Activated B cell treated with CpG ODN at 0.5 μM for 24 hours (primary cell): ENCODE data around the gene XRCC4. TPM values are rescaled to one million over a fixed set of nuclear protein-coding genes. Genes with fewer than 3 reads are reported as not detected.

Experiments used
- ATAC-seq: fragments of 200-7000 bp; cut with Tn5 transposase; one replicate; pipeline ENCODE4 v1.10.0; 2021; ENCODE audit warnings: low read depth, mild to moderate bottlenecking, moderate library complexity
- CTCF ChIA-PET: fragments of 350-600 bp; sonication (Branson Sonifier 250); formaldehyde crosslinking; loops from one replicate; lab custom pipeline; 2021; ENCODE audit warnings: antibody characterized with exemption; lab: Charles Lee
- POLR2A ChIA-PET: fragments of 350-600 bp; sonication (Branson Sonifier 250); formaldehyde crosslinking; loops from one replicate; lab custom pipeline; 2021; ENCODE audit warnings: antibody characterized with exemption; lab: Charles Lee
- DNase-seq: peaks from one replicate; pipeline ENCODE4 v3.0.0; 2022
- H3K27ac Mint-ChIP-seq: one replicate; pipeline ENCODE4 v1.8.0; 2020; ENCODE audit warnings: mixed read lengths
- H3K27me3 Mint-ChIP-seq: one replicate; pipeline ENCODE4 v1.8.0; 2021; ENCODE audit warnings: mixed read lengths
- H3K36me3 Mint-ChIP-seq: one replicate; pipeline ENCODE4 v1.8.0; 2021; ENCODE audit warnings: low read depth, mixed read lengths
- H3K4me1 Mint-ChIP-seq: one replicate; pipeline ENCODE4 v1.8.0; 2021; ENCODE audit warnings: mixed read lengths
- H3K4me3 Mint-ChIP-seq: one replicate; pipeline ENCODE4 v1.8.0; 2020; ENCODE audit warnings: mild to moderate bottlenecking, mixed read lengths
- H3K9me3 Mint-ChIP-seq: one replicate; pipeline ENCODE4 v1.8.0; 2020; ENCODE audit warnings: mixed read lengths
- intact Hi-C: fragments of 100-400 bp; cut with micrococcal nuclease; formaldehyde crosslinking; loops from one replicate; pipeline ENCODE4 v1.15.1; 2024
- total RNA-seq: library from RNA; stranded (reverse); gene quantifications from 2 replicates; pipeline ENCODE4 v1.2.3, GENCODE V29; 2022
- TF ChIP-seq, protein P1 (sequence below): fragments of 200-600 bp; IDR thresholded peaks from one replicate; pipeline ENCODE4 v1.8.0; 2022; ENCODE audit warnings: antibody characterized with exemption, mild to moderate bottlenecking

The XRCC4 gene
- total RNA-seq, 1 donor from 2014 or later, result 8.5 TPM

DNA sequence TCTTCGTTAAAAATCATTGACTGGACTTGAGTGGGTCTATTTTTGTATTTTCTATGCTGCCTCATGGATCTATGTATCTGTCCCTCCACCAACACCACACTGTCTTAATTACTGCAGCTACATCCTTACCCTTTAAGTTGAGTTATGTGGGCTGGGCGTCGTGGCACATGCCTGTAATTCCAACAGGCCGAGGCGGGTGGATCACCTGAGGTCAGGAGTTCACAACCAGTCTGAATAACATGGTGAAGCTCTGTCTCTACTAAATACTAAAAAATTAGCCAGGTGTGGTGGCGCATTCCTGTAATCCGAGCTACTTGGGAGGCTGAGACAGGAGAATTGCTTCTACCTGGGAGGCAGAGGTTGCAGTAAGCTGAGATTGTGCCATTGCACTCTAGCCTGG is 48.2 kb downstream of the XRCC4 start:
- Mint-ChIP-seq H3K4me3 (no peak overlapping the region), H3K4me1 (no peaks in the 10 kb centered on the region), H3K27ac (no peak overlapping the region), H3K36me3 (peaks cover 26% of the 10 kb centered on the region), H3K9me3 (peaks cover 14% of the 10 kb centered on the region), H3K27me3 (no peaks in the 10 kb centered on the region)
- no peak for ATAC-seq
- CTCF ChIA-PET, result no interaction called here
- no peak for DNase-seq
- intact Hi-C loops, result no loop called here
- TF ChIP-seq, protein P1, sequence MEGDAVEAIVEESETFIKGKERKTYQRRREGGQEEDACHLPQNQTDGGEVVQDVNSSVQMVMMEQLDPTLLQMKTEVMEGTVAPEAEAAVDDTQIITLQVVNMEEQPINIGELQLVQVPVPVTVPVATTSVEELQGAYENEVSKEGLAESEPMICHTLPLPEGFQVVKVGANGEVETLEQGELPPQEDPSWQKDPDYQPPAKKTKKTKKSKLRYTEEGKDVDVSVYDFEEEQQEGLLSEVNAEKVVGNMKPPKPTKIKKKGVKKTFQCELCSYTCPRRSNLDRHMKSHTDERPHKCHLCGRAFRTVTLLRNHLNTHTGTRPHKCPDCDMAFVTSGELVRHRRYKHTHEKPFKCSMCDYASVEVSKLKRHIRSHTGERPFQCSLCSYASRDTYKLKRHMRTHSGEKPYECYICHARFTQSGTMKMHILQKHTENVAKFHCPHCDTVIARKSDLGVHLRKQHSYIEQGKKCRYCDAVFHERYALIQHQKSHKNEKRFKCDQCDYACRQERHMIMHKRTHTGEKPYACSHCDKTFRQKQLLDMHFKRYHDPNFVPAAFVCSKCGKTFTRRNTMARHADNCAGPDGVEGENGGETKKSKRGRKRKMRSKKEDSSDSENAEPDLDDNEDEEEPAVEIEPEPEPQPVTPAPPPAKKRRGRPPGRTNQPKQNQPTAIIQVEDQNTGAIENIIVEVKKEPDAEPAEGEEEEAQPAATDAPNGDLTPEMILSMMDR, result no peak
- POLR2A ChIA-PET, result no interaction called here

DNA sequence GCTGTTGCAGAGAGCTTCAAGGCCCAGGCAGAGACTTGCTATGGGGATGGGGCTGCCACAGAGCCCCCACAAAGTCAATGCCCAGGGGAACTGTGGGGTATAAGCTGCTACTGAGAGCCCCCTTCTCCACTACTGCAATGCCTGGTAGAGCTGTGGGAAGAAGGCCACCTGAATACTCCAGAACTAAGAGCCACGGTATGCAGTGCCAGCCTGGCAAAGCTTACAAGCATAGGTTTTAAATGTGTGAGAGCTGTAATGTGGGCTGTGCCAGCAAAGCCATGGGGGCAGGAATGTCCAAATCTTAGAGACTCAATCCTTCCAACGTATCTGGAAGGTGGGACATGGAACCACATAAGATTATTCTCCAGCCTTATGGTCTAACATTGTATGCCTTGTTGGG is 49.2 kb downstream of the XRCC4 start:
- TF ChIP-seq, protein P1, result no peak
- intact Hi-C loops, result no loop called here
- H3K9me3 Mint-ChIP-seq, result peaks cover 14% of the 10 kb centered on the region
- DNase-seq (no peak), ATAC-seq (no peak)
- H3K27me3 Mint-ChIP-seq, result no peaks in the 10 kb centered on the region
- no peak overlapping the region for H3K27ac Mint-ChIP-seq
- POLR2A ChIA-PET, result no interaction called here
- H3K4me1 Mint-ChIP-seq, result no peaks in the 10 kb centered on the region
- H3K36me3 Mint-ChIP-seq, result peaks cover 24% of the 10 kb centered on the region
- no peak overlapping the region for H3K4me3 Mint-ChIP-seq
- CTCF ChIA-PET, result no interaction called here

DNA sequence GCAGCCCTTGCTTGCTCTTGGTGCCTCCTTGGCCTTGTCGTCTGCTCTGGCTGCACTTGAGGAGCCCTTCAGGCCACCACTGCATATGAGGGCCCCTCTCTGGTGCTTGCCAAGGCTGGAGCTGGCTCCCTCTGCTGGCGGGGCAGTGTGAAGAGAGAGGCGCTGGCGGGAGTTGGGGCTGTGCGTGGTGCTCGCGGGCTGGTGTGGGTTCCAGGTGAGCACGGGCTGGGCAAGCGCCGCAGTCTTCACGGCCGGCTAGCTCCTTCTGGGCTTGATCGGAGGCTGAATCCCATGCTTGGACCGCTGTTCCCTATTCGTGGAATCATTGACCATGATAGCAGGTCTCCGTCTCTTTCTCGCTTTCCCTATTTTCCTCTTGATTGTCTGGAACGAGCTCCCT is 56.5 kb downstream of the XRCC4 start:
- POLR2A ChIA-PET, result no interaction called here
- Mint-ChIP-seq H3K27me3 (no peaks in the 10 kb centered on the region), H3K4me3 (no peak overlapping the region), H3K27ac (no peak overlapping the region), H3K36me3 (peaks cover 22% of the 10 kb centered on the region), H3K4me1 (no peaks in the 10 kb centered on the region), H3K9me3 (peaks cover 9% of the 10 kb centered on the region)
- intact Hi-C loops, result no loop called here
- ATAC-seq (no peak), DNase-seq (no peak)
- CTCF ChIA-PET, result no interaction called here
- TF ChIP-seq, protein P1, result no peak

DNA sequence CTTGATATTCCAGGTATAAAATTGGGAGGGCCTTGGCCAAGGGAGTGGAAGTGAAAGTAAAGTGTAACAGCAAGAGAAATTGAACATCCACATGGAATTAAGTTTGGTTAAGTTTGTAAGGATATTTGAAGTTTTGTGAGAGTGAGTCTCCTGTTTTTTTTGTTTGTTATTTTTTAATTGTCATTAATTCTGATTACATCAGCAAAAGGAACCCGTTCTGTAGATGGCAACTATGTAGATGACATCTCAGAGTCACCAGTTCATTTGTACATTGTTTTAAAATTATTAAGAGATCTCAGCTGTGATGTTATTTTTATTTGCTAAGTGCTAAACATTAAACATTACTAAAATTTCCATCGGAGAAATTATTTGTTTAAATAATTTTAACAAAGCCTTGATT is 65.2 kb downstream of the XRCC4 start:
- Mint-ChIP-seq H3K4me1 (no peaks in the 10 kb centered on the region), H3K4me3 (no peak overlapping the region), H3K27ac (no peak overlapping the region), H3K36me3 (peaks cover 2% of the 10 kb centered on the region), H3K9me3 (no peaks in the 10 kb centered on the region), H3K27me3 (no peaks in the 10 kb centered on the region)
- no peak for ATAC-seq
- ChIA-PET POLR2A (interaction anchor here (0.7 kb wide), 1 partner anchor 1452 kb away, joined by 3 read pairs; no protein-coding TSS in a partner anchor), CTCF (no interaction called here)
- intact Hi-C loops, result no loop called here
- DNase-seq, result no peak
- TF ChIP-seq, protein P1, result no peak

DNA sequence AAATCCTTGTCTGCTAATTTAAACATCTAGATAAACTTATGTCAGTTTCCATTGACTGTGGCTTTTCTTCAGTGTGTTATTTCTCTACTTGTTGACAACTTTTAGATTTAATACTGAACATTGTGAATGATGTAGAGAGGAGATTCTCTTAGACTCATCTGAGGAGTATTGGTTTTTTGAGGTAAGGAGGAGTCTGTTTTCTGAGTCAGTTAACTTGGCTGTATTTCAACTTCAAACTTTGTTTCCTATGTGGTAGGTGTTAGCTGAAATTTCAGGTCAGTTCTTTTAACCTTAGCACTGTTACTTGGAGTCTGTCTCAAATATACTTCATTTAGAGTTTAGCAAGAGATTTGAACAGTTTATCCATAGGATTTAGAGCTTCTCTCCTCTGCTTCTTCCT is 67.9 kb downstream of the XRCC4 start:
- intact Hi-C loops, result no loop called here
- ChIA-PET POLR2A (no interaction called here), CTCF (no interaction called here)
- no peak overlapping the region for H3K27ac Mint-ChIP-seq
- no peak for DNase-seq
- no peaks in the 10 kb centered on the region for H3K4me1 Mint-ChIP-seq
- H3K36me3 Mint-ChIP-seq, result peaks cover 1% of the 10 kb centered on the region
- TF ChIP-seq, protein P1, result no peak
- no peak for ATAC-seq
- H3K9me3 Mint-ChIP-seq, result no peaks in the 10 kb centered on the region
- H3K4me3 Mint-ChIP-seq, result no peak overlapping the region
- no peaks in the 10 kb centered on the region for H3K27me3 Mint-ChIP-seq
